ENCODE data around the gene AFAP1.
A peak's percentile ranks its signal among the peaks of the same experiment; 100 is the strongest.
"Not testable (repeated sequence)": the region's sequence is repeated elsewhere in the genome, so short reads cannot be mapped to it uniquely, and the experiment has no call there.

AFAP1 gene

GRCh38 chr4:7918187-7918586 lies 21.5 kb downstream of the AFAP1 start:
- not testable (repeated sequence) for DNase-seq (ENCODE audit: low read depth, low spot score)

GRCh38 chr4:7917669-7918068 lies 22.0 kb downstream of the AFAP1 start:
- no peak for DNase-seq (ENCODE audit: low read depth, low spot score)

- no peak for DNase-seq (ENCODE audit: low read depth, low spot score)
These were observed 23.8 kb downstream of the AFAP1 start for GRCh38 chr4:7915875-7916242.

- DNase-seq (ENCODE audit: low read depth, low spot score), result no peak
These were observed 26.8 kb downstream of the AFAP1 start for GRCh38 chr4:7912826-7913225.

GRCh38 chr4:7910952-7911578 lies 28.6 kb downstream of the AFAP1 start:
- peak; percentile 60 for DNase-seq (ENCODE audit: low read depth, low spot score)

- DNase-seq (ENCODE audit: low read depth, low spot score), result peak; percentile 48
These were observed 29.3 kb downstream of the AFAP1 start for GRCh38 chr4:7910263-7910896.

- DNase-seq (ENCODE audit: low read depth, low spot score), result no peak
These were observed 30.0 kb downstream of the AFAP1 start for GRCh38 chr4:7909463-7910262.

GRCh38 chr4:7908668-7909067 lies 31.0 kb downstream of the AFAP1 start:
- DNase-seq (ENCODE audit: low read depth, low spot score), result no peak

- no peak for DNase-seq (ENCODE audit: low read depth, low spot score)
These were observed 32.5 kb downstream of the AFAP1 start for GRCh38 chr4:7907142-7907541.

- peak; percentile 48 for DNase-seq (ENCODE audit: low read depth, low spot score)
These were observed 33.4 kb downstream of the AFAP1 start for GRCh38 chr4:7906171-7906701.

- peak; percentile 60 for DNase-seq (ENCODE audit: low read depth, low spot score)
These were observed 34.4 kb downstream of the AFAP1 start for GRCh38 chr4:7904952-7905915.

- DNase-seq (ENCODE audit: low read depth, low spot score), result peak; percentile 89
These were observed 35.7 kb downstream of the AFAP1 start for GRCh38 chr4:7903791-7904516.

- no peak for DNase-seq (ENCODE audit: low read depth, low spot score)
These were observed 36.8 kb downstream of the AFAP1 start for GRCh38 chr4:7902826-7903225.

GRCh38 chr4:7902101-7902553 lies 37.5 kb downstream of the AFAP1 start:
- DNase-seq (ENCODE audit: low read depth, low spot score), result no peak

GRCh38 chr4:7901311-7901885 lies 38.3 kb downstream of the AFAP1 start:
- DNase-seq (ENCODE audit: low read depth, low spot score), result no peak

- no peak for DNase-seq (ENCODE audit: low read depth, low spot score)
These were observed 39.2 kb downstream of the AFAP1 start for GRCh38 chr4:7900334-7900909.

GRCh38 chr4:7899184-7899869 lies 40.3 kb downstream of the AFAP1 start:
- DNase-seq (ENCODE audit: low read depth, low spot score), result no peak

GRCh38 chr4:7898385-7898784 lies 41.3 kb downstream of the AFAP1 start:
- DNase-seq (ENCODE audit: low read depth, low spot score), result no peak

- DNase-seq (ENCODE audit: low read depth, low spot score), result no peak
These were observed 41.9 kb downstream of the AFAP1 start for GRCh38 chr4:7897811-7898210.

All from astrocyte of the hippocampus (primary cell).